ACHN (cell line): ENCODE results near the gene MEF2C.
A peak's percentile ranks its signal among the peaks of the same experiment; 100 is the strongest.

Experiments
- DNase-seq: peaks from one replicate; pipeline ENCODE4 v3.0.0-alpha.2; 2015
- in situ Hi-C: cut with HindIII; loops from 2 replicates; pipeline ENCODE4 v1.10.0; 2017; ENCODE audit warnings: low sequenced_read_pairs, low pct_ligation_motif_present, low pct_unique_long_range_greater_than_20kb

Gene MEF2C

DNA sequence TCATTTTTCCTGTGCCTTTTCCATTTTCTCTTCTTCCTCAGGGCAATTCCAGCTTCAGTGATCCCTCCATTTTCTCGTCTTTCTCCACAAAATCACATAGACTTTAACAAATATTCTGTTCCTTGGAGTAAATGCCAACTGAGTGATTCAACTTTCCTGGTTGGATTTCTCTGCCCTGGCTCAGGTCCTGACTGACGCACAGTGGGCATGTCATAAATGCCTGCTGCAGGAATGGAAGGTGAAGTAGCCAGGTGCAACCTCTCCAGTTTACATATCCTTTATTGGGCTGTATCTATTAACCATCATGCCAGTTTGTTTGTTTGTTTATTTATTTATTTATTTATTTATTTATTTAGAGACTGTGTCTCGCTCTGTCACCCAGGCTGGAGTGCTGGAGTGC is 95.1 kb downstream of the MEF2C start:
- in situ Hi-C loops, result no loop called here
- peak; percentile 39 for DNase-seq

GRCh38 chr5:88786789-88787188 is 96.2 kb downstream of the MEF2C start:
- DNase-seq, result no peak
- in situ Hi-C loops, result no loop called here

- in situ Hi-C loops, result no loop called here
- peak; percentile 93 for DNase-seq
These were observed 97.0 kb downstream of the MEF2C start for GRCh38 chr5:88785746-88786565.

GRCh38 chr5:88782571-88782970 is 100.4 kb downstream of the MEF2C start:
- DNase-seq, result no peak
- in situ Hi-C loops, result no loop called here

- DNase-seq, result no peak
- in situ Hi-C loops, result no loop called here
These were observed 102.2 kb downstream of the MEF2C start for GRCh38 chr5:88780736-88781135.

DNA sequence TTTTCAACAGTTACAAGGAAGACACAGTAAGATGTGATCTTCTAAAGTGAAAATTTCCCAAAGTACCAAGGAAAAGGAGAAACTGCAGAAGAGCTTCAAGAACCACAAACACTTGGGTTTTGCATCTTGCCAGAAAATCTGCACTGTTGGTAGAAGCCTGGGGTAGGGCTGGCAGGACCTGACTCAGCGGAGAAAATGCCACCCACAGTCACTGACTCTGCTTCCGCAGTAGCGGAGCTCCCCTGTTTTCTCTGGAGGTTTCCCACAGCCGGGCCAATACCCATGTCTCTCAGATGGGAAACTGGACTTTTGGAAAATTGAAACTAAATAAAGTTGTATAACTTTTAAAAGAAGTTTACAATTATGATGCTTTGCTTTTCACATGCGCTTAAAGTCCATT is 104.2 kb downstream of the MEF2C start:
- DNase-seq, result no peak
- in situ Hi-C loops, result no loop called here

DNA sequence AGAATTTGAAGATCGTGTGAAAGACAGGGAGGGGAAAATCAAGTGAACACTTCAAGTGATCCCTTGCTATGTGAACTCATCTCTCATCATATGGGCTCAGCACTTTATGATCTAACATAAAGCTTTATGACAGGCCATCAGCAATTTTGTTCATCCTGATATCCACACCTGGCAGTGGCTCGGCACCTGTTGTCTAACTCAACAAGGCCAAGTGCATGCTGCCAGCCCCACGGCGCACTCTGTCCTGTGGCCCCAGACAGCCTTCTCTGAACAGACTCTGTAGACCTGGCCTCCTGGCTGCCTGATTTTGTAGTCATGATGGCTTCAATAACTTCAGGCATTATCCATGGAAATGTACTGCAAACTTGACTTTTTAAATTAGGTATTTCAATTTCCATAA is 106.3 kb downstream of the MEF2C start:
- in situ Hi-C loops, result no loop called here
- no peak for DNase-seq

DNA sequence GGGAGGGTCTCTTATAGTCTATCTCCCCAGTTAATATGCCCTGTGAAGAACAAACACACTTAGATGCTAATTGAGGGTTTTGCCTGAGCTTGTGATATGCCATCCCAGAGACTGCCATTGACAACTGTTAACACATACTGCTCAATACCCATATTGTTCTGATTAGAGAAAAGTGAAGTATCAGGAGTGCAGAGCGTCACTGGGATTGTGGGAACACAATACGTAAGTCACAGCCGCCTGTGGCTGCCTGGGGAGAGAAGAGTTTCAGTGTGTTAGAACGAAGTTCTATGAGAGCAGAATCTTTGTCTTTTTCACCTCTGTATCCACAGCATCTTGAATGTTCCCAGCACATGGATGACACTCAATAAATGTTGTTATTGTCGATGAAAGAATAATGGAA is 110.2 kb downstream of the MEF2C start:
- no peak for DNase-seq
- in situ Hi-C loops, result no loop called here

DNA sequence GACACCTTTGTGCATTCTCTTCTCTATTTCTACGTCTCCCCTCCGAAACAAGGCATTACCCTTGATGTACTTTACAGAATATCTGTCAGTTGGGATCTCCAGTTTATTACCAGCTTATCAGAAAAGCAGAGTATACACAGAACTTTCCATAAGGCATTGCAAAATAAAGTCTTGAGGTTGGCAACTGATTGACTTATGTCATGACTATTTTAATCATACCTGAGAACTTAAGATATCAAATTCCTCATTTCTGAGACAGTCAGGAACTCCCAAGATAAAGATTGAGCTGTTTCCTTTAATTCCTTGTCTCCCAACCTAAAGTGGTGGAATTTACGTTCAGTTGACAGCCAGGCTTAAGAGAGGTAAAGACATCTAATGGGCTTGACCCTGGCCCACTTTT is 110.9 kb downstream of the MEF2C start:
- no peak for DNase-seq
- in situ Hi-C loops, result no loop called here

DNA sequence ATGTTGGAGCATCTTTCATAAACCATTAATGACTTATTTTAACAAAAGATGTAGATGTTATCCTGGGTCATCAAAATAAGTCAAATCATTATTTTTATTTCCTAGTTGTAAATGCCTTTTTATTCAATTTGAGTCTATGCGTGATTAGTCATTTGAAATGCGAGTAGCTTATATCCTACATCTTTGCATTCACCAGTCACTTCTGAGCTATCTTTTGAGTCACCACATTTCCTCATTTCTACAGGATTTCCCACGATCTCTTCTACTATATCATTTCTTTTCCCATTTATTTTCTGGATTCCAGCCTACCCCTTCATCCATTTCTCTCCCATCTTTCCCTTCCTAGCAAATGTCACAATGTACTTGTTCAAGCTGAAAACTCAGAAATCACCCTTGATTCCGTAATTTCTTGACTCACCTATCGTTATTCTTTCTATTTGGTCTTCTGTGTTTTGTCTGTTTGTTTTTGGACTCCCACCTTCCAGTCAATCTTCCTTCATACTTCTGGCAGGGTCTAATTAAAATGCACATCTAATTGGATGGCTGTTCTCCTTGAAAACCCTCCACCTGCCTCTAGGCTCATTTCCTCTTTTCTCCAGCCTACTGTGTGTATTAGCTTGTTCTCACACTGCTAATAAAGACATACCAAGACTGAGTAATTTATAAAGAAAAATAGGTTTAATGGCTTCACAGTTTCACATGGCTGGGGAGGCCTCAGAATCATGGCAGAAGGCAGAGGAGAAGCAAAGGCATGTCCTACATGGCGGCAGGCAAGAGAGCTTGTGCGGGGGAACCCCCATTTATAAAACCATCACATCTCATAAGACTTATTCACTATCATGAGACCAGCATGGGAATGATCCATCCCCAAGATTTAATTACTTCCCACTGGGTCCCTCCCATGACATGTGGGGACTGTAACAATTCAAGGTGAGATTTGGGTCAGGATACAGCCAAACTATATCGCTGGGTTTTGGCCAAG is 112.4 kb downstream of the MEF2C start:
- no peak for DNase-seq
- in situ Hi-C loops, result no loop called here

- DNase-seq, result no peak
These were observed 113.8 kb downstream of the MEF2C start for GRCh38 chr5:88769165-88769564.

DNA sequence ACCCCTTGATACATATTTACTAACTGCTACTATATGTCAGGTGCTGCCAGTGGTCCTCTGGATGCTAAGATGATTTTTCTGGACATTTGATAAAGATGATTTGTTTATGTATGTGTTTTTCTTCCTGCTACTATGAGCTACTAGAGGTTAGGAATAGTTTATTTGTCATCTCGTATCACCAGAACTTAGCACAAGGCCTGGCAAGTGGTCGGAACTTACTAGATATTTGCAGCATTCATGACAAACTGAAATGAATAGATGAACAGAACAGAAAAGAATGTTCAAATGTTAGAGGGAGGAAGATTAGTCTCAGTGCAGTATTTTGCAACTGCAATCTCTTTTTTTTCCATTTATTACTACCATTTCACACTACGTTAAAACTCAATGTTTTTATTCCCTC is 114.6 kb downstream of the MEF2C start:
- DNase-seq, result no peak
- in situ Hi-C loops, result no loop called here

More at GRCh38 chr5:88769165-88769564, 113.8 kb downstream of the MEF2C start:
- in situ Hi-C loops, result no loop called here

GRCh38 chr5:88765798-88766197 is 117.2 kb downstream of the MEF2C start:
- in situ Hi-C loops, result no loop called here
- DNase-seq, result no peak

- DNase-seq, result no peak
- in situ Hi-C loops, result no loop called here
These were observed 117.8 kb downstream of the MEF2C start for GRCh38 chr5:88765171-88765570.

DNA sequence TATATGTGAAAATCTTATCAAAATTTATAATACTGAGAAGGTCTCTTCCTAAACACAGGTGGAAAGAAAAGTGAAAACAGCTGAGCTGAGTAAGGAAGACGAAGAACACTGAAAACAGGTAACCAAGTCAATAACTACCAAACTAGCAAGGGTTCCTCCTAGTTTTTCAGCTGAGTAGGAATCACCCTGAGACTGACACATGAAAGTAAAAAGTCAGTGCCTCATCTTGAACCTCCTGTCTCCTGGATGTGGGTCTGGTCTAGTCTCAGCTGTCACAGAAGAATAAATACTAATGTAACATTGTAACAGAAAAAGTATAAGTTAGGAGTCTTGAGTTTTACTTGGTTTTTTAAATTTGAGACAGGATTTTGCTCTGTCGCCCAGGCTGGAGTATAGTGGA is 121.0 kb downstream of the MEF2C start:
- DNase-seq, result no peak
- in situ Hi-C loops, result no loop called here

- no peak for DNase-seq
- in situ Hi-C loops, result no loop called here
These were observed 121.6 kb downstream of the MEF2C start for GRCh38 chr5:88761269-88761850.

GRCh38 chr5:88760527-88760926 is 122.5 kb downstream of the MEF2C start:
- in situ Hi-C loops, result no loop called here
- DNase-seq, result no peak

- DNase-seq, result no peak
- in situ Hi-C loops, result no loop called here
These were observed 124.4 kb downstream of the MEF2C start for GRCh38 chr5:88758591-88758990.

GRCh38 chr5:88758184-88758583 is 124.8 kb downstream of the MEF2C start:
- DNase-seq, result no peak
- in situ Hi-C loops, result no loop called here
